MM.1S (cell line): ENCODE data around the gene TANGO2.

ENCODE experiments used
- DNase-seq: peaks from one replicate; pipeline ENCODE4 v3.0.0-alpha.2; 2015
- H2AFZ ChIP-seq: fragments of 300-600 bp; sonication (generic); 2 replicates; pipeline ENCODE4 v1.6.0; 2016; ENCODE audit warnings: antibody characterized with exemption, low read length
- H3F3A ChIP-seq: fragments of 300-600 bp; sonication (generic); 2 replicates; pipeline ENCODE4 v1.6.1; 2016; ENCODE audit warnings: mild to moderate bottlenecking, antibody characterized with exemption, low read length, moderate library complexity, mixed read lengths; ENCODE audit not compliant: insufficient read depth
- H3K27ac ChIP-seq: fragments of 300-600 bp; sonication (generic); 2 replicates; pipeline ENCODE4 v1.5.1; 2016; ENCODE audit warnings: mild to moderate bottlenecking, low read length
- H3K27me3 ChIP-seq: fragments of 300-600 bp; sonication (generic); replicated peaks from 2 replicates; pipeline ENCODE4 v1.6.0; 2016; ENCODE audit warnings: low read length; ENCODE audit not compliant: insufficient read depth
- H3K36me3 ChIP-seq: fragments of 300-600 bp; sonication (generic); replicated peaks from 2 replicates; pipeline ENCODE4 v1.6.1; 2016; ENCODE audit warnings: mild to moderate bottlenecking, low read length, mixed read lengths; ENCODE audit not compliant: insufficient read depth
- H3K4me1 ChIP-seq: fragments of 300-600 bp; sonication (generic); 2 replicates; pipeline ENCODE4 v1.6.1; 2016; ENCODE audit warnings: low read length, mixed read lengths
- H3K4me2 ChIP-seq: fragments of 300-600 bp; sonication (generic); 2 replicates; pipeline ENCODE4 v1.6.0; 2016; ENCODE audit warnings: low read depth, low read length
- H3K4me3 ChIP-seq: fragments of 300-600 bp; sonication (generic); 2 replicates; pipeline ENCODE4 v1.5.1; 2016; ENCODE audit warnings: low read length, mixed read lengths
- H3K79me2 ChIP-seq: fragments of 300-600 bp; sonication (generic); 2 replicates; pipeline ENCODE4 v1.6.1; 2016; ENCODE audit warnings: mixed run types, low read length, mixed read lengths
- H3K9ac ChIP-seq: fragments of 300-600 bp; sonication (generic); 2 replicates; pipeline ENCODE4 v1.6.1; 2016; ENCODE audit warnings: low read length, mixed read lengths
- H3K9me2 ChIP-seq: fragments of 300-600 bp; sonication (generic); replicated peaks from 2 replicates; pipeline ENCODE4 v1.6.1; 2016; ENCODE audit warnings: mild to moderate bottlenecking, low read length, mixed read lengths; ENCODE audit not compliant: insufficient read depth
- H3K9me3 ChIP-seq: fragments of 300-600 bp; sonication (generic); replicated peaks from 2 replicates; pipeline ENCODE4 v1.6.1; 2016; ENCODE audit warnings: mild to moderate bottlenecking, low read length, mixed read lengths; ENCODE audit not compliant: insufficient read depth
- H4K20me1 ChIP-seq: fragments of 300-600 bp; sonication (generic); 2 replicates; pipeline ENCODE4 v1.6.1; 2016; ENCODE audit warnings: mild to moderate bottlenecking, low read length, moderate library complexity, mixed read lengths; ENCODE audit not compliant: insufficient read depth
- EZH2 ChIP-seq: fragments of 300-600 bp; sonication (generic); optimal IDR thresholded peaks from 2 replicates; pipeline ENCODE3; 2017; ENCODE audit warnings: low read depth, mild to moderate bottlenecking, antibody characterized with exemption, low read length, mixed read lengths
- EZH2phosphoT487 ChIP-seq: fragments of 300-600 bp; sonication (generic); IDR thresholded peaks from 2 replicates; pipeline ENCODE4 v1.6.1; 2018; ENCODE audit warnings: antibody characterized with exemption, low read length
- TF ChIP-seq, protein P1 (sequence below): fragments of 300-600 bp; sonication (generic); IDR thresholded peaks from 2 replicates; pipeline ENCODE4 v1.5.1; 2016; ENCODE audit warnings: antibody characterized with exemption, low read length, mixed read lengths

The TANGO2 gene

DNA sequence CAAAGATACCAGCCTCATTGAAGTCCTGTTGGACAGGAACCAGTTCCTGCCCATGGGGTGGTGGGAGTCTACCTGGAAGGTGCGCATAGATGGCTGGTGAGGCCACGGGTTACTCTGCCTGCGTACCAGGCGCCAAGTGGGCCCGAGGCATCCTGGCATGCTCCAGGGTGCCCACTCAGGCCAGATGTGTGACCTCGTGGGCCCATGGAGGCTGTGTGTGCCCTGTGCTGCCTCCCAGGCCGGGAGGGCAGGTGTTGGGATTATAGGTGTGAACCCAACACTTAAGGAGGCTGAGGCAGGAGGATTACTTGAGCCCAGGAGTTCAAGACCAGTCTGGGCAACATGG is 23.1 kb downstream of the TANGO2 start:
- Histone ChIP-seq H3K4me1 (no peaks in the 10 kb centered on the region), H3K9me2 (no peaks in the 10 kb centered on the region), H4K20me1 (no peaks in the 10 kb centered on the region), H3K9me3 (no peaks in the 10 kb centered on the region), H3K27ac (no peak overlapping the region), H3F3A (no peaks in the 10 kb centered on the region), H2AFZ (no peak overlapping the region), H3K4me3 (no peak overlapping the region), H3K36me3 (no peaks in the 10 kb centered on the region), H3K9ac (no peak overlapping the region), H3K79me2 (no peaks in the 10 kb centered on the region), H3K27me3 (no peaks in the 10 kb centered on the region), H3K4me2 (no peak overlapping the region)
- no peak for DNase-seq
- TF ChIP-seq EZH2: no peak
- no peak for TF ChIP-seq EZH2phosphoT487
- TF ChIP-seq, protein P1, sequence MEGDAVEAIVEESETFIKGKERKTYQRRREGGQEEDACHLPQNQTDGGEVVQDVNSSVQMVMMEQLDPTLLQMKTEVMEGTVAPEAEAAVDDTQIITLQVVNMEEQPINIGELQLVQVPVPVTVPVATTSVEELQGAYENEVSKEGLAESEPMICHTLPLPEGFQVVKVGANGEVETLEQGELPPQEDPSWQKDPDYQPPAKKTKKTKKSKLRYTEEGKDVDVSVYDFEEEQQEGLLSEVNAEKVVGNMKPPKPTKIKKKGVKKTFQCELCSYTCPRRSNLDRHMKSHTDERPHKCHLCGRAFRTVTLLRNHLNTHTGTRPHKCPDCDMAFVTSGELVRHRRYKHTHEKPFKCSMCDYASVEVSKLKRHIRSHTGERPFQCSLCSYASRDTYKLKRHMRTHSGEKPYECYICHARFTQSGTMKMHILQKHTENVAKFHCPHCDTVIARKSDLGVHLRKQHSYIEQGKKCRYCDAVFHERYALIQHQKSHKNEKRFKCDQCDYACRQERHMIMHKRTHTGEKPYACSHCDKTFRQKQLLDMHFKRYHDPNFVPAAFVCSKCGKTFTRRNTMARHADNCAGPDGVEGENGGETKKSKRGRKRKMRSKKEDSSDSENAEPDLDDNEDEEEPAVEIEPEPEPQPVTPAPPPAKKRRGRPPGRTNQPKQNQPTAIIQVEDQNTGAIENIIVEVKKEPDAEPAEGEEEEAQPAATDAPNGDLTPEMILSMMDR: no peak

- no peaks in the 10 kb centered on the region for H3K27me3 ChIP-seq
- H3K9me2 ChIP-seq: no peaks in the 10 kb centered on the region
- H3K36me3 ChIP-seq: no peaks in the 10 kb centered on the region
- H3K4me2 ChIP-seq: no peak overlapping the region
- no peak overlapping the region for H3K27ac ChIP-seq
- no peak overlapping the region for H2AFZ ChIP-seq
- TF ChIP-seq, protein P1: no peak
- no peak for TF ChIP-seq EZH2
- TF ChIP-seq EZH2phosphoT487: no peak
- no peaks in the 10 kb centered on the region for H3K9me3 ChIP-seq
- no peaks in the 10 kb centered on the region for H4K20me1 ChIP-seq
- no peak overlapping the region for H3K4me3 ChIP-seq
- no peaks in the 10 kb centered on the region for H3K79me2 ChIP-seq
- H3F3A ChIP-seq: no peaks in the 10 kb centered on the region
- H3K4me1 ChIP-seq: no peaks in the 10 kb centered on the region
- no peak overlapping the region for H3K9ac ChIP-seq
- DNase-seq: no peak
Measured at GRCh38 chr22:20044495-20045151, 23.7 kb downstream of the TANGO2 start.

DNA sequence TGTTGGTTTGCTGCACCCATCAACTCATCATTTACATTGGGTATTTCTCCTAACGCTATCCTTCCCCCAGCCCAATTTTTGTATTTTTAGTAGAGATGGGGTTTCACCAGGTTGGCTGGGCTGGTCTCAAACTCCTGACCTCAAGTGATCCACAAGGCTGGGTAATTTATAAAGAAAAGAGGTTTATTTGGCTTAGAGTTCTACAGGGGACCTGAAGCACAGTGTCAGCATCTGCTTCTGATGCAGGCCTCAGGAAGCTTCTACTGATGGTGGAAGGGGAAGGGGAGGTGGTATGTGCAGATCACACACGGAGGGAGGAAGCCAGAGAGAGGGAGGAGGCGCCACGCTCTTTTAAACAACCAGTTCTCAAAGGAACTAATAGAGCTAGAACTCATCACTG is 25.8 kb downstream of the TANGO2 start:
- no peak overlapping the region for H3K27ac ChIP-seq
- H3K79me2 ChIP-seq: no peaks in the 10 kb centered on the region
- TF ChIP-seq EZH2phosphoT487 (no peak), EZH2 (no peak)
- TF ChIP-seq, protein P1: no peak
- H3K9me2 ChIP-seq: no peaks in the 10 kb centered on the region
- H3K36me3 ChIP-seq: no peaks in the 10 kb centered on the region
- H3K4me3 ChIP-seq: no peak overlapping the region
- H3K4me2 ChIP-seq: no peak overlapping the region
- DNase-seq: no peak
- no peaks in the 10 kb centered on the region for H3K27me3 ChIP-seq
- H4K20me1 ChIP-seq: no peaks in the 10 kb centered on the region
- no peaks in the 10 kb centered on the region for H3K4me1 ChIP-seq
- H3F3A ChIP-seq: no peaks in the 10 kb centered on the region
- no peak overlapping the region for H3K9ac ChIP-seq
- no peak overlapping the region for H2AFZ ChIP-seq
- no peaks in the 10 kb centered on the region for H3K9me3 ChIP-seq
